GM18526 (cell line): ENCODE measurements around the gene NR2C2AP.

ENCODE experiments used
- POLR2A ChIP-seq: IDR thresholded peaks from 3 replicates; pipeline ENCODE4 v1.6.1; 2011; ENCODE audit not compliant: insufficient read length; ENCODE audit errors: extremely low read depth

NR2C2AP gene

GRCh38 chr19:19152668-19153384 is 50.4 kb downstream of the NR2C2AP start:
- no peak for TF ChIP-seq POLR2A

- no peak for TF ChIP-seq POLR2A
These were observed 51.8 kb downstream of the NR2C2AP start for GRCh38 chr19:19151418-19151817.
